HEK293T (cell line): Measurements from ENCODE around the gene HAS3.

Experiments used
- CTCF ChIA-PET: fragments of 350-600 bp; formaldehyde crosslinking; extraction: SDS; loops from one replicate; lab custom pipeline; 2021; ENCODE audit warnings: antibody characterized with exemption, inconsistent platforms; lab: Yijun Ruan, JAX
- POLR2A ChIA-PET: fragments of 350-600 bp; formaldehyde crosslinking; extraction: SDS; loops from one replicate; lab custom pipeline; 2020; ENCODE audit warnings: antibody characterized with exemption, inconsistent platforms; lab: Yijun Ruan, JAX
- DNase-seq: peaks from one replicate; pipeline ENCODE4 v3.0.0; 2012; ENCODE audit warnings: mixed read lengths; ENCODE audit errors: extremely low spot score
- ARNT ChIP-seq: fragments of 450-650 bp; IDR thresholded peaks from 2 replicates; pipeline ENCODE4 v1.6.1; 2017; ENCODE audit warnings: mild to moderate bottlenecking
- BHLHE40 ChIP-seq: fragments of 450-650 bp; IDR thresholded peaks from 2 replicates; pipeline ENCODE4 v1.6.1; 2016; ENCODE audit warnings: mild to moderate bottlenecking, moderate library complexity, borderline replicate concordance
- CTBP1 ChIP-seq: fragments of 450-650 bp; IDR thresholded peaks from 2 replicates; pipeline ENCODE4 v1.6.1; 2016; ENCODE audit warnings: borderline replicate concordance
- ELF4 ChIP-seq: fragments of 450-650 bp; IDR thresholded peaks from 2 replicates; pipeline ENCODE4 v1.6.1; 2017; ENCODE audit warnings: antibody characterized with exemption
- FOXA1 ChIP-seq: fragments of 450-650 bp; IDR thresholded peaks from 2 replicates; pipeline ENCODE4 v1.6.1; 2016; ENCODE audit warnings: mild to moderate bottlenecking
- FOXK2 ChIP-seq: fragments of 450-650 bp; IDR thresholded peaks from 2 replicates; pipeline ENCODE4 v1.6.1; 2016; ENCODE audit warnings: mild to moderate bottlenecking
- FOXM1 ChIP-seq: fragments of 450-650 bp; IDR thresholded peaks from 2 replicates; pipeline ENCODE4 v1.6.1; 2017; ENCODE audit warnings: mild to moderate bottlenecking, borderline replicate concordance
- HDGF ChIP-seq: fragments of 450-650 bp; IDR thresholded peaks from 2 replicates; pipeline ENCODE4 v1.6.1; 2017; ENCODE audit warnings: antibody characterized with exemption, borderline replicate concordance
- L3MBTL2 ChIP-seq: fragments of 450-650 bp; conservative IDR thresholded peaks from 2 replicates; pipeline ENCODE4 v1.6.1; 2016; ENCODE audit warnings: mild to moderate bottlenecking
- LEF1 ChIP-seq: fragments of 450-650 bp; IDR thresholded peaks from 2 replicates; pipeline ENCODE4 v1.6.1; 2017; ENCODE audit warnings: mild to moderate bottlenecking, borderline replicate concordance
- NFRKB ChIP-seq: fragments of 450-650 bp; IDR thresholded peaks from 2 replicates; pipeline ENCODE4 v1.6.1; 2016; ENCODE audit warnings: mild to moderate bottlenecking, moderate library complexity
- PKNOX1 ChIP-seq: fragments of 450-650 bp; IDR thresholded peaks from 2 replicates; pipeline ENCODE4 v1.6.1; 2016
- SP1 ChIP-seq: fragments of 450-650 bp; IDR thresholded peaks from 2 replicates; pipeline ENCODE4 v1.6.1; 2017
- SUZ12 ChIP-seq: fragments of 450-650 bp; IDR thresholded peaks from 2 replicates; pipeline ENCODE4 v1.6.1; 2016; ENCODE audit warnings: mild to moderate bottlenecking
- TARDBP ChIP-seq: fragments of 450-650 bp; IDR thresholded peaks from 2 replicates; pipeline ENCODE4 v1.6.1; 2016
- ZNF384 ChIP-seq: fragments of 450-650 bp; IDR thresholded peaks from 2 replicates; pipeline ENCODE4 v1.6.1; 2016

The HAS3 gene

GRCh38 chr16:69100071-69100691 lies 5.3 kb upstream of the HAS3 start:
- ChIA-PET POLR2A (no interaction called here), CTCF (no interaction called here)
- DNase-seq, result no peak
- TF ChIP-seq PKNOX1, result no peak
- no peak for TF ChIP-seq FOXM1
- no peak for TF ChIP-seq TARDBP
- TF ChIP-seq SUZ12, result no peak
- no peak for TF ChIP-seq BHLHE40
- TF ChIP-seq CTBP1, result no peak
- no peak for TF ChIP-seq NFRKB
- no peak for TF ChIP-seq FOXA1
- TF ChIP-seq L3MBTL2, result no peak
- TF ChIP-seq FOXK2, result no peak
- no peak for TF ChIP-seq LEF1
- TF ChIP-seq HDGF, result no peak
- TF ChIP-seq ELF4, result no peak
- no peak for TF ChIP-seq ARNT
- TF ChIP-seq SP1, result no peak
- TF ChIP-seq ZNF384, result no peak

GRCh38 chr16:69106491-69107315 lies 1.2 kb downstream of the HAS3 start:
- CTCF ChIA-PET, result interaction anchor here (1.2 kb wide), 1 partner anchor 17 kb away, joined by 4 read pairs; no protein-coding TSS in a partner anchor
- no peak for DNase-seq
- POLR2A ChIA-PET, result no interaction called here
- TF ChIP-seq ELF4 (no peak), CTBP1 (no peak), NFRKB (no peak), BHLHE40 (no peak), LEF1 (no peak), TARDBP (no peak), L3MBTL2 (no peak), FOXA1 (no peak), FOXK2 (no peak)

GRCh38 chr16:69107316-69107962 lies 2.0 kb downstream of the HAS3 start:
- ChIA-PET CTCF (interaction anchor here (0.6 kb wide), 1 partner anchor 201 kb away, joined by 3 read pairs; no protein-coding TSS in a partner anchor), POLR2A (no interaction called here)
- no peak for DNase-seq
- TF ChIP-seq SP1 (no peak), SUZ12 (no peak), NFRKB (no peak), BHLHE40 (no peak), FOXA1 (no peak), FOXK2 (no peak), ARNT (no peak), ELF4 (no peak), FOXM1 (no peak), L3MBTL2 (no peak), TARDBP (no peak), CTBP1 (no peak), PKNOX1 (no peak)

- CTCF ChIA-PET, result interaction anchor here (0.5 to 0.6 kb wide), 2 partner anchors 196 to 202 kb away, joined by 3 to 4 read pairs; no protein-coding TSS in a partner anchor
- no peak for DNase-seq
- TF ChIP-seq SP1 (no peak), FOXK2 (no peak), CTBP1 (no peak), NFRKB (no peak), ARNT (no peak), HDGF (no peak), LEF1 (no peak), ZNF384 (no peak), FOXA1 (no peak), ELF4 (no peak), TARDBP (no peak), BHLHE40 (no peak), SUZ12 (no peak), L3MBTL2 (no peak)
- POLR2A ChIA-PET, result no interaction called here
These were observed 2.8 kb downstream of the HAS3 start for GRCh38 chr16:69108064-69108904.

- ChIA-PET CTCF (interaction anchor here (0.5 kb wide), 1 partner anchor 195 kb away, joined by 4 read pairs; no protein-coding TSS in a partner anchor), POLR2A (no interaction called here)
- TF ChIP-seq PKNOX1 (no peak), SP1 (no peak), ZNF384 (no peak), SUZ12 (no peak), BHLHE40 (no peak), CTBP1 (no peak), TARDBP (no peak), ELF4 (no peak), NFRKB (no peak), LEF1 (no peak), L3MBTL2 (no peak), FOXM1 (no peak), FOXA1 (no peak), ARNT (no peak), HDGF (no peak), FOXK2 (no peak)
- DNase-seq, result no peak
These were observed 3.4 kb downstream of the HAS3 start for GRCh38 chr16:69108905-69109252.
